ENCODE measurements around the gene CDC37L1. TPM values are rescaled to one million over a fixed set of nuclear protein-coding genes. Genes with fewer than 3 reads are reported as not detected.

The CDC37L1 gene
- total RNA-seq, 2 donors from 2014 or later, result 29.2 to 37.7 TPM

DNA sequence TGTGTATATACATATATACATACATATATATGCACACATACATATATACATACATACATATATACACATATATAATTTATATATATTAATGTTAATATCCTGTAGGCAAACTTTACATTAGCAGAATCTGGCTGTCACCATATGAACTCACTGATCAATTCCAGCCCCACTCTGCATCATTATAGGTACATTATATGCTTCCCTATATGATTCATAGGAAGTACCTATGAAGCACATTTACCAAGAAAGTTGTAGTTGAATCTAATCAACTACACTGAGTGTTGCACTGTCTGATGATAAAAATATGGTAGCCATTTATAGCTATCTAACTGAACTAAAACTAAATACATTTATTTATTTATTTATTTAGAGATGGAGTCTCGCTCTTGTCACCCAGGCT is 7.6 kb upstream of the CDC37L1 start:
- H3K36me3 ChIP-seq, result no peaks in the 10 kb centered on the region
- no peak overlapping the region for H3K27ac ChIP-seq
- no peak for TF ChIP-seq POLR2AphosphoS5 (IDR thresholded peaks at IDR 0.05)
- TF ChIP-seq, protein P1, sequence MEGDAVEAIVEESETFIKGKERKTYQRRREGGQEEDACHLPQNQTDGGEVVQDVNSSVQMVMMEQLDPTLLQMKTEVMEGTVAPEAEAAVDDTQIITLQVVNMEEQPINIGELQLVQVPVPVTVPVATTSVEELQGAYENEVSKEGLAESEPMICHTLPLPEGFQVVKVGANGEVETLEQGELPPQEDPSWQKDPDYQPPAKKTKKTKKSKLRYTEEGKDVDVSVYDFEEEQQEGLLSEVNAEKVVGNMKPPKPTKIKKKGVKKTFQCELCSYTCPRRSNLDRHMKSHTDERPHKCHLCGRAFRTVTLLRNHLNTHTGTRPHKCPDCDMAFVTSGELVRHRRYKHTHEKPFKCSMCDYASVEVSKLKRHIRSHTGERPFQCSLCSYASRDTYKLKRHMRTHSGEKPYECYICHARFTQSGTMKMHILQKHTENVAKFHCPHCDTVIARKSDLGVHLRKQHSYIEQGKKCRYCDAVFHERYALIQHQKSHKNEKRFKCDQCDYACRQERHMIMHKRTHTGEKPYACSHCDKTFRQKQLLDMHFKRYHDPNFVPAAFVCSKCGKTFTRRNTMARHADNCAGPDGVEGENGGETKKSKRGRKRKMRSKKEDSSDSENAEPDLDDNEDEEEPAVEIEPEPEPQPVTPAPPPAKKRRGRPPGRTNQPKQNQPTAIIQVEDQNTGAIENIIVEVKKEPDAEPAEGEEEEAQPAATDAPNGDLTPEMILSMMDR (IDR thresholded peaks at IDR 0.05), result no peak
- no peak for TF ChIP-seq POLR2A (IDR thresholded peaks at IDR 0.05)
- 100% methylated on average over 1 of the region's 1 CpG for WGBS
- no peaks in the 10 kb centered on the region for H3K9me3 ChIP-seq
- H3K4me1 ChIP-seq (replicated peaks), result no peaks in the 10 kb centered on the region
- no peak overlapping the region for H3K4me3 ChIP-seq
- no peaks in the 10 kb centered on the region for H3K27me3 ChIP-seq (replicated peaks; ENCODE audit: insufficient read depth)
- intact Hi-C loops (cut with DNase I), result loop anchor here (10.0 kb wide), 1 partner anchor 953 kb away; the partner anchor contains the start of gene RIC1
- DNase-seq (ENCODE audit: low spot score), result no peak

DNA sequence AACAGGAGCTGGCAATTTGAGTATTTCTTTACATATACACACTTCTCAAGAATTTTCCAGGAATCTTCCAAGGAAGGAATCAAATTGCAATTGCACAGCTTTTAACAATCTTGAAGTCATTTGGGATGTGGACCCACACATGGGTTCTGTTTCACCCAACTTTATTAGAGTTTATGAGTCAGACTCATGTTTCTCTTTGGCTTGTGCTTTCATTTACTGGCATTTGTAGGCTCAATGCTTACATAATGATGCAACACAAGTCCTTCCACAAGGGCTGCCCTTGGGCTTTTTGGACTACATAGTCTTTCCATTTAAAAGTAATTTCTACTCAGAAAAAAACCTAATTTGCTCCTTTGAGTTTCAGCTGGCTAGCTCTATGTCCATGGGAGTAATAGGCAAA is 4.6 kb upstream of the CDC37L1 start:
- TF ChIP-seq, protein P1 (IDR thresholded peaks at IDR 0.05), result peak in 1 of 4 experiments; percentile 6
- TF ChIP-seq POLR2AphosphoS5 (IDR thresholded peaks at IDR 0.05), result peak; percentile 89
- no peak for TF ChIP-seq POLR2A (IDR thresholded peaks at IDR 0.05)
- Histone ChIP-seq H3K36me3 (no peaks in the 10 kb centered on the region), H3K9me3 (no peaks in the 10 kb centered on the region), H3K27me3 (replicated peaks; ENCODE audit: insufficient read depth) (no peaks in the 10 kb centered on the region), H3K4me3 (no peak overlapping the region), H3K4me1 (replicated peaks) (no peaks in the 10 kb centered on the region), H3K27ac (peak overlapping the region in 1 of 2 donors; percentile 12)
- peak; percentile 42 for DNase-seq (ENCODE audit: low spot score)
- intact Hi-C loops (cut with DNase I), result loop anchor here (10.0 kb wide), 1 partner anchor 950 kb away; the partner anchor contains the start of gene RIC1

DNA sequence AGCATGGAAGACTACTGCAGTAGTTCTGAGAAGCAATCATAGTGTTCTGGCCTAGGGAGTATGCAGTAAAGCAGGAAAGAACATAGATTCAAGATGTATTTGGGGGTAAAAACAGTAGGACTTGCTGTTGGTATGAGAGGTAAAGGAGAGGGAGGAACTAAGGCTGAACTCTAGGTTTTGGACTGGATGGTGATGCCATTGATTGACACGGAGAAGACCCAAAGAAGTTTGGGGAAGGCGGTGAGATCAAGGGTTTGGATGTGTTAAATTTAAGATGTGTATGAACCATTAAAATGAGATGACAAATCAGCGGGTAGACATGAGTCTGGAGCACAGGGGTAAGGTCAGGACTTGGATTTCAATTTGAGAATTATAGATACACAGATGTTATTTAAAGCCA is 2.0 kb upstream of the CDC37L1 start:
- WGBS, result 80% methylated on average over 3 of the region's 3 CpGs
- no peaks in the 10 kb centered on the region for H3K4me1 ChIP-seq (replicated peaks)
- TF ChIP-seq, protein P1 (IDR thresholded peaks at IDR 0.05), result no peak
- TF ChIP-seq POLR2AphosphoS5 (IDR thresholded peaks at IDR 0.05) (no peak), POLR2A (IDR thresholded peaks at IDR 0.05) (no peak)
- no peaks in the 10 kb centered on the region for H3K9me3 ChIP-seq
- DNase-seq (ENCODE audit: low spot score), result no peak
- no peaks in the 10 kb centered on the region for H3K36me3 ChIP-seq
- intact Hi-C loops (cut with DNase I), result loop anchor here (10.0 kb wide), 1 partner anchor 947 kb away; the partner anchor contains the start of gene RIC1
- H3K27ac ChIP-seq, result peak overlapping the region; percentile 94 to 98
- no peaks in the 10 kb centered on the region for H3K27me3 ChIP-seq (replicated peaks; ENCODE audit: insufficient read depth)
- no peak overlapping the region for H3K4me3 ChIP-seq

DNA sequence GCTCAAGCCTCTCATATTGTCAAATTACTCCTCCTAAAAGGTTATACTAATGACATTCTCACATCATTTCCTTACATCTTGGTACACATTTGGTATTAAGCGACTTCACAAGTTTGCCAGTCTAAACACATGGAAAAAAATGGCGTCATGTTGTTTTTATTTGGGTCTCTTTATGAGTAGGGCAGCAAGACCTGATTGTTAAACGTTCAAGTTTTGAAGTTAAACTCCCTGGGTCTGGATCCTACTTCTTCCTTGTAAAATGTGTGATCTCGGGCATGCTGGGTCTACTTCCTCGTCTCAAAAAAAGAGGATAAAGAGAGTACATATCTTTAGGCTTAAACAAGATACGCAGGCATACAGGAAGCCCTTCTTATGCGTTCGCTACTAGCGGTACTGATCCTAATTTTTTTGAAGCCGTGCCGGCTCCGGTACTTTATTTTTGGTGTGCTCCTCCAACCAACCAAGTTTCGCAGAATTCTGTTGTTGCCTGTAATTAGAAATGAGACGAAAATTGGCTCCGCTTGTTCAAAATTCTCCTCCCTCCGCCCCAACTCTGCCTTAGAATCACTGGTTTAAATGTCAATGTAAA is 596 bp upstream of the CDC37L1 start:
- 0% methylated on average over 16 of the region's 16 CpGs for WGBS
- DNase-seq (ENCODE audit: low spot score), result no peak

DNA sequence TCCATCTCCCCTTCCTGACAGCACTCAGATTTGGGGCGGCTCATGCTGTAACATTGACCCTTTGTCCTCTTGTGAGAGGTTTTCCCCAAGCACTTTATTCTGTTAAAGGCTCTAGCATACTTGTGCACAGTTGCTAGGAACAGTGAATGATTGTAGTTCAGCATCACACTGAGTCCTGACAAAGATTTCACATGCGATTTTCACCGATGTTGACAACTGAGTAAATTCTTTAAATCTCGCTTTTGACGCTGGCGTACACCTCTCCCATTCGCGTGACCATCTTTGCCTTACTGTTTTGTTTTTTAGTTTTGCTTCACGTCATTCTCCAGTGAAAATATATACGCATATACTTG is 780 bp downstream of the CDC37L1 start:
- Histone ChIP-seq H3K27ac (peak overlapping the region; percentile 94 to 98), H3K9me3 (no peaks in the 10 kb centered on the region), H3K27me3 (replicated peaks; ENCODE audit: insufficient read depth) (no peaks in the 10 kb centered on the region), H3K4me1 (replicated peaks) (no peaks in the 10 kb centered on the region), H3K36me3 (no peaks in the 10 kb centered on the region), H3K4me3 (peak overlapping the region; percentile 54 to 92)
- intact Hi-C loops (cut with DNase I), result no loop called here
- DNase-seq (ENCODE audit: low spot score), result no peak
- WGBS, result 0% methylated on average over 10 of the region's 10 CpGs
- TF ChIP-seq POLR2A (IDR thresholded peaks at IDR 0.05) (no peak), POLR2AphosphoS5 (IDR thresholded peaks at IDR 0.05) (no peak)
- TF ChIP-seq, protein P1 (IDR thresholded peaks at IDR 0.05), result no peak

More for the DNA sequence above, 596 bp upstream of the CDC37L1 start:
- Histone ChIP-seq H3K36me3 (no peaks in the 10 kb centered on the region), H3K4me3 (peak overlapping the region; percentile 54 to 92), H3K9me3 (no peaks in the 10 kb centered on the region), H3K27ac (peak overlapping the region; percentile 94 to 98), H3K27me3 (replicated peaks; ENCODE audit: insufficient read depth) (no peaks in the 10 kb centered on the region), H3K4me1 (replicated peaks) (no peaks in the 10 kb centered on the region)
- intact Hi-C loops (cut with DNase I), result loop anchor here (10.0 kb wide), 1 partner anchor 946 kb away; the partner anchor contains the start of gene RIC1
- TF ChIP-seq POLR2AphosphoS5 (IDR thresholded peaks at IDR 0.05) (no peak), POLR2A (IDR thresholded peaks at IDR 0.05) (no peak)
